GM18870 (cell line): ENCODE results near the gene RNF208.

ENCODE experiments used
- ATAC-seq: cut with Tn5 transposase; IDR thresholded peaks from one replicate; pipeline ENCODE4 v1.9.1; 2021; ENCODE audit warnings: moderate library complexity; ENCODE audit not compliant: unreplicated experiment

RNF208 gene

DNA sequence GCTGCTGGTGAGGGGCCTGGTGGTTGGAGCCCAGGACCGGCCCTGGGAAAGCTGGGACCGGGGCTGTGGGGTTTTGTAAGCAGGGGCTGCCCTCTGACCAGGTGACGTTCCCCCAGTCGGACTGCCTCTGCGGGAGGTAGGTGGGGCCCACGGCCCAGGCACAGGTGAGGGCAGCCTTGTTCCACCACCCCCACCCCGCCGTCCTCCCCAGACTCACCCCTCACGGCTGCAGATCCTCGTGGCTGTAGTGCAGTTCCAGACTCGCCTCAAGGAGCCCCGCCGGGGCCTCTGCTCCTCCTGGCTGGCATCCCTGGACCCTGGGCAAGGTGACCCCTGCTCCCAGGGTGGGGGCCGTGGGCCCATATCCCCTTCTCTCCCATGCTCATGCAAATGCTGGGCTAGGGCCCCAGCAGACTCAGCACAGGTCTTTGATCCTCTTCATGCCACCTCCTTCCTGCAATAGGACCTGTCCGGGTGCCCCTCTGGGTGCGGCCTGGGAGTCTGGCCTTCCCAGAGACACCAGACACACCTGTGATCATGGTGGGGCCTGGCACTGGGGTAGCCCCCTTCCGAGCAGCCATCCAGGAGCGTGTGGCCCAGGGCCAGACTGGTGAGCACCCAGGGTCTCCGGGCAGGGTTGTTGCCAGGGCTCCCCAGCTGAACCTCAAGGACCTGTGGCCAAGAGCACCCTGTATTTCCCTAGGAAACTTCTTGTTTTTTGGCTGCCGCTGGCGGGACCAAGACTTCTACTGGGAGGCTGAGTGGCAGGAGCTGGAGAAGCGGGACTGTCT lies 6.6 kb downstream of the RNF208 start:
- no peak for ATAC-seq

DNA sequence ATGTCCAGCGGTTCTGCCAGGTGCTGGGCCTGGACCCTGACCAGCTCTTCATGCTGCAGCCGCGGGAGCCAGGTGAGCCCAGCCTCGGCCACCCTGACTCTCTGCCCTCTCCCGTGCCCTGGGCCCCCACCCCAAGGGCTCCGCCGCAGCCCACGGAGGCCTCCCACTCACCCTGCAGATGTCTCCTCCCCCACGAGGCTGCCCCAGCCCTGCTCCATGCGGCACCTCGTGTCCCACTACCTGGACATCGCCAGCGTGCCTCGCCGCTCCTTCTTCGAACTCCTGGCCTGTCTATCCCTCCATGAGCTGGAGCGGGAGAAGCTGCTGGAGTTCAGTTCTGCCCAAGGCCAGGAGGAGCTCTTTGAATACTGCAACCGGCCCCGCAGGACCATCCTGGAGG lies 7.4 kb downstream of the RNF208 start:
- no peak for ATAC-seq

GRCh38 chr9:137213160-137214060 lies 8.6 kb downstream of the RNF208 start:
- ATAC-seq, result no peak

DNA sequence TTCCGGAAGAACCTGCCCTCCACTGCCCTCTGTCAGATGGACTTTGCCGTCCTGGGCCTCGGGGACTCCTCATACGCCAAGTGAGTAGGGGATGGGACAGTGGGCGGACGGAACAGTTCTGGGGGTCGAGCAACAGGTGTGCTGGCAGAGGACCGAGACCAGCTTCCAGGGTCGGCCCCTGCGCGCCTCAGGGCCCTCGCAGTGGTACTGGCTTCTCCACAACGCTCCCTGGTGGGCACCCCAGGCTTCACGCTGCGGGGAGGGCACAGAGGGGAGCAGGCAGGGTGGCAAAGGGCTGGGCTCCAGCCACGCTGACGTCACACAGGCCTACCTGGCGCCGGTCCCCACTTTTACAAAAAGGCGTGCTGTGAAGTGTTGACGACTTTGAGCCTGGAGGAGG lies 9.5 kb downstream of the RNF208 start:
- no peak for ATAC-seq

- ATAC-seq, result no peak
Observed at GRCh38 chr9:137211532-137211931, 10.5 kb downstream of the RNF208 start.

DNA sequence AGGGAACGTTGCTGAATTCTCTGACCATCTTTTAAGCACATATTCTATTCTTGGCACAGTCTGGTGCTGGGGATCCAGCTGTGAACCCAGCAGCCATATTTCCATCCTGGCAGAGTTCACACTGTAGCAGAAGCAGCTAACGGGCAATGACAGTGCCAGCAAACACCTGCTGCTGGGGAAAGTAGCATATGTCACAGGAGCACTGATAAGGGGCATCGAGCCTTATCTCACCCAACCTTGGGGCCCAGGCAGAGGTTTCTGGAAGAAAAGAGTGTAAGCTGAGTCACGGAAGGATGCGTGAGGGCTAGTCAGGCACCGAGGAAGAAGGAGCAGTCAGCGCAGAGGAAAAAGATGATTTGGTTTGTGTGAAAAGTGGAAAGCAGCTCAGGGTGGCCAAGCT lies 15.4 kb downstream of the RNF208 start:
- ATAC-seq, result no peak

GRCh38 chr9:137205126-137206069 lies 16.6 kb downstream of the RNF208 start, which contains the start of the genes NDOR1 and TMEM203:
Gene NDOR1, plus strand, starts transcription at chr9:137205700. Its CDS starts 78 bp downstream, at chr9:137205778.
Gene TMEM203, minus strand, starts transcription at chr9:137205648. Its CDS starts 234 bp downstream, at chr9:137205414.
- ATAC-seq, result no peak

- ATAC-seq, result no peak
Observed at GRCh38 chr9:137204731-137205125, 17.3 kb downstream of the RNF208 start.

DNA sequence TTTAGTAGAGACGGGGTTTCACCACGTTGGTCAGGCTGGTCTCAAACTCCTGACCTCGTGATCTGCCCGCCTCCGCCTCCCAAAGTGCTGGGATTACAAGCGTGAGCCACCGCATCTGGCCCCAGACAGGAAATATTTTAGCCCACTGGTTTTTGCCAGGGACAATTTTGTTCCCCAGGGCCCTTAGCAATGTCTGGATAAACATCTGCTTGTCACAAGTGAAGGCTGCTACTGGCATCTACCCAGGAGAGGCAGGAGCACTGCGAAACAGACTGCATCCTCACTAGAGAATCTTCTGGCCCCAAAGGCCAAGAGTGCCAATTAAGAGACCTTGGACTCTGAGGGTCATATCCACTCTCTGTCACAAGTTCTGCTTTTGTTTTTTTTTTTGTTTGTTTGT lies 19.1 kb downstream of the RNF208 start:
- no peak for ATAC-seq

DNA sequence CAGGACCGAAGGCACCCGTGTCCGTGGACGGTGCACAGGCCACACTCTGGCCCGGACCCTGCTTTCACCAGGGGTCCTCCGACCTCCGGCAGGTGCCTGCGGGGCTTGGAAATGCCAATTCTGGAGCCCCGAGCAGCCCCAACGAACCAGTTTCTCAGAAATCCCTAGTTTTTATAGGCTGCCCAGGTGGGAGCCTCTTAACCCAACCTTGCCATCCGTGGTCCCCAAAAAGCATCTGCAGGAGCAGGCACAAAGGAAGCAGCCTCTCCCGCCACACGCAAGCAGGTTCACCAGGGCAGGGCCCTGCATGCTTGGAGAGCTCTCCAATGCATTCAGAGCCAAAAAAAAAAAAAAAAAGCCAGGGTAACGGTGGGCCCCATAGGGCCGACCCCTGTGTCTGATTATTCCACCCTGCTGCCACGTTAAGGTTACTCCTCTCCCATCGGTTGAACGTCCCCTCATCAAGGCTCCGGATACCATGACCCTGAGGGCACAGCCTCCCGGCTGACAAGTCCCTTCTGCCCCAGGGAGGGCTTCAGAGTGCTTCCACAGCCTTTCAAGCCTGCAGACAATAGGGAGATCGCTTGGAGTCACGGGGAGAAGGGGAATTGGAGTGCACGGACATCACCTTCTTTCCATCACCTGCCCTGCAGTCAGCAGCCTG lies 20.7 kb downstream of the RNF208 start:
- ATAC-seq, result peak; percentile 7

- ATAC-seq, result peak; percentile 92
Observed at GRCh38 chr9:137200311-137201204, 21.5 kb downstream of the RNF208 start, which contains the start of gene TPRN. Gene TPRN, minus strand, starts transcription at chr9:137200741. Its CDS starts 30 bp downstream, at chr9:137200711.

GRCh38 chr9:137199411-137200121 lies 22.5 kb downstream of the RNF208 start:
- ATAC-seq, result no peak

- ATAC-seq, result no peak
Observed at GRCh38 chr9:137198902-137199283, 23.1 kb downstream of the RNF208 start.

- ATAC-seq, result no peak
Observed at GRCh38 chr9:137198051-137198901, 23.8 kb downstream of the RNF208 start.

GRCh38 chr9:137195525-137196220 lies 26.4 kb downstream of the RNF208 start:
- ATAC-seq, result no peak

- no peak for ATAC-seq
Observed at GRCh38 chr9:137194909-137195308, 27.1 kb downstream of the RNF208 start.

- ATAC-seq, result no peak
Observed at GRCh38 chr9:137194388-137194787, 27.7 kb downstream of the RNF208 start.
